Kidney (tissue), 14 donors: ENCODE data around the gene COL26A1. TPM values are rescaled to one million over a fixed set of nuclear protein-coding genes. Genes with fewer than 3 reads are reported as not detected.

Experiments used
- DNase-seq, 5 donors: peaks; one replicate each; pipeline ENCODE4 v3.0.0-alpha.2; 2013 to 2020
- FAIRE-seq: peaks from 2 replicates; lab custom pipeline; 2012; peaks lifted over from hg19 to GRCh38; lab: Jason Lieb, UNC
- H3K27ac ChIP-seq, 2 donors: one replicate each; pipeline ENCODE4 v1.7.0; 2013; ENCODE audit warnings: low read depth in 2 of 2, low read length in 2 of 2, inconsistent platforms in 1 of 2
- H3K27me3 ChIP-seq: one replicate; pipeline ENCODE4 v1.7.1; 2013; ENCODE audit warnings: low read length, inconsistent platforms; ENCODE audit not compliant: control insufficient read depth, insufficient read depth
- H3K36me3 ChIP-seq, 3 donors: one replicate each; pipeline versions ENCODE4 v1.7.0 to v1.7.1; 2013; ENCODE audit warnings: low read length in 3 of 3, control low read depth in 1 of 3, inconsistent platforms in 1 of 3; ENCODE audit not compliant: insufficient read depth in 3 of 3, control insufficient read depth in 2 of 3
- H3K4me1 ChIP-seq, 3 donors: one replicate each; pipeline versions ENCODE4 v1.7.0 to v1.7.1; 2013; ENCODE audit warnings: low read length in 3 of 3, inconsistent platforms in 1 of 3, low read depth in 1 of 3; ENCODE audit not compliant: control insufficient read depth in 2 of 3, insufficient read depth in 2 of 3
- H3K4me3 ChIP-seq, 3 donors: one replicate each; pipeline versions ENCODE4 v1.7.0 to v1.8.1; 2013; ENCODE audit warnings: low read length in 3 of 3, control low read depth in 1 of 3, inconsistent platforms in 1 of 3
- H3K9ac ChIP-seq, 3 donors: one replicate each; pipeline versions ENCODE4 v1.7.0 to v1.7.1; 2013; ENCODE audit warnings: low read length in 3 of 3, control low read depth in 1 of 3, inconsistent platforms in 1 of 3
- H3K9me3 ChIP-seq, 3 donors: one replicate each; pipeline versions ENCODE4 v1.7.0 to v1.7.1; 2013; ENCODE audit warnings: low read length in 3 of 3, control low read depth in 1 of 3, inconsistent platforms in 1 of 3; ENCODE audit not compliant: control insufficient read depth in 2 of 3, insufficient read depth in 1 of 3
- intact Hi-C: fragments of 100-400 bp; cut with DNase I; formaldehyde crosslinking; loops from one replicate; pipeline ENCODE4 v1.11.1; 2022
- polyA plus RNA-seq: library from polyadenylated mRNA; stranded (reverse); fragments of 350-450 nt; fragmentation: Illumina TruSeq; extraction: RNeasy Lipid Tissue Mini Kit (QIAGEN cat#74804); gene quantifications from one replicate; pipeline ENCODE4 v1.2.3, GENCODE V29; 2014; ENCODE audit warnings: low read depth, low replicate concordance; ENCODE audit not compliant: insufficient read depth
- total RNA-seq: library from RNA; stranded (reverse); fragmentation: NEBNext Ultra II Directional; extraction: Animal tissue kit (Norgen Biotek cat#: 25700); gene quantifications from one replicate; pipeline ENCODE4 v1.2.1, GENCODE V29; 2021
- TF ChIP-seq, protein P1 (sequence below): IDR thresholded peaks from 3 replicates; pipeline ENCODE4 v1.5.1; 2012; ENCODE audit warnings: mild to moderate bottlenecking, moderate library complexity, borderline replicate concordance; ENCODE audit not compliant: insufficient read depth; ENCODE audit errors: extremely low read depth
- donor health status: control.
- donor health status: control.
- donor health status: control.
- donor health status: control.
- donor health status: control.
- donor health status: DM: yes; HTN: yes; CAD: no.
- donor health status: Normal renal cell carcinoma (clear cell type).

Gene COL26A1
- total and polyA plus RNA-seq, 2 donors from 2014 or later: 1.2 to 3.5 TPM

DNA sequence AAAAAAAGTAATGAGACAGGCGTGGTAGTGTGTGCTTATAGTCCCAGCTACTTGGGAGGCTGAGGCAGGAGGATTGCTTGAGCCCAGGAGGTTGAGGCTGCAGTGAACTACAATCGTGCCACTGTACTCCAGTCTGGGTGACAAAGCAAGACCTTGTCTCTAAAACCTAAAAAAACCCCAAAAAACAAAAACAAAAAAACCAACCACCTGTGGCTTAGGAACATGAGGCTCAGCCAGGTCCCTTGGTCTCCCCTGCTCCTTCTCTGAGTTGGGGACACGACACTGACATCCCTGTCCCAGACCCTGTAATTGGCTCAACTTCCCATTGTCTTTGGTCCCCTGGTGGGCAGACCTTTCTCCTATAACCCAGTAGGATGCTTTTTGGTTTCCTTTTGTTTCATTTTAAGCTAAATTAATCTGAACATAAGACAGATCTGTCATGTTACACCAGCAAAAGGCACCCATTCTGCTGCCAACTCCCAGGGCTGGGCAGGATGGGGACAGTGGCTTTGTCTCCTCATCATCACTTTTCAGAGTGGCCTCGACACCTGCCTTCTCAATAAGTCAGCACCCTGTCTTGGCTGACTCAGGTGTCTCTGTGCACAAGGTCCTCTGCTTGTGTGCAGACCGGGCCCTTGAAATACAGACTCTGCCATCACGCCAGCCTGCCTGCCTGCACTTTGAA, 192.1 kb downstream of the COL26A1 start:
- TF ChIP-seq, protein P1, sequence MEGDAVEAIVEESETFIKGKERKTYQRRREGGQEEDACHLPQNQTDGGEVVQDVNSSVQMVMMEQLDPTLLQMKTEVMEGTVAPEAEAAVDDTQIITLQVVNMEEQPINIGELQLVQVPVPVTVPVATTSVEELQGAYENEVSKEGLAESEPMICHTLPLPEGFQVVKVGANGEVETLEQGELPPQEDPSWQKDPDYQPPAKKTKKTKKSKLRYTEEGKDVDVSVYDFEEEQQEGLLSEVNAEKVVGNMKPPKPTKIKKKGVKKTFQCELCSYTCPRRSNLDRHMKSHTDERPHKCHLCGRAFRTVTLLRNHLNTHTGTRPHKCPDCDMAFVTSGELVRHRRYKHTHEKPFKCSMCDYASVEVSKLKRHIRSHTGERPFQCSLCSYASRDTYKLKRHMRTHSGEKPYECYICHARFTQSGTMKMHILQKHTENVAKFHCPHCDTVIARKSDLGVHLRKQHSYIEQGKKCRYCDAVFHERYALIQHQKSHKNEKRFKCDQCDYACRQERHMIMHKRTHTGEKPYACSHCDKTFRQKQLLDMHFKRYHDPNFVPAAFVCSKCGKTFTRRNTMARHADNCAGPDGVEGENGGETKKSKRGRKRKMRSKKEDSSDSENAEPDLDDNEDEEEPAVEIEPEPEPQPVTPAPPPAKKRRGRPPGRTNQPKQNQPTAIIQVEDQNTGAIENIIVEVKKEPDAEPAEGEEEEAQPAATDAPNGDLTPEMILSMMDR: no peak
- intact Hi-C loops: no loop called here
- peak in 2 of 5 donors; percentile 8 to 11 for DNase-seq
- Histone ChIP-seq H3K27me3 (no peaks in the 10 kb centered on the region), H3K27ac (no peak overlapping the region), H3K9ac (no peak overlapping the region), H3K9me3 (no peaks in the 10 kb centered on the region), H3K36me3 (no peaks in the 10 kb centered on the region), H3K4me3 (no peak overlapping the region), H3K4me1 (no peaks in the 10 kb centered on the region)
- FAIRE-seq: no peak

DNA sequence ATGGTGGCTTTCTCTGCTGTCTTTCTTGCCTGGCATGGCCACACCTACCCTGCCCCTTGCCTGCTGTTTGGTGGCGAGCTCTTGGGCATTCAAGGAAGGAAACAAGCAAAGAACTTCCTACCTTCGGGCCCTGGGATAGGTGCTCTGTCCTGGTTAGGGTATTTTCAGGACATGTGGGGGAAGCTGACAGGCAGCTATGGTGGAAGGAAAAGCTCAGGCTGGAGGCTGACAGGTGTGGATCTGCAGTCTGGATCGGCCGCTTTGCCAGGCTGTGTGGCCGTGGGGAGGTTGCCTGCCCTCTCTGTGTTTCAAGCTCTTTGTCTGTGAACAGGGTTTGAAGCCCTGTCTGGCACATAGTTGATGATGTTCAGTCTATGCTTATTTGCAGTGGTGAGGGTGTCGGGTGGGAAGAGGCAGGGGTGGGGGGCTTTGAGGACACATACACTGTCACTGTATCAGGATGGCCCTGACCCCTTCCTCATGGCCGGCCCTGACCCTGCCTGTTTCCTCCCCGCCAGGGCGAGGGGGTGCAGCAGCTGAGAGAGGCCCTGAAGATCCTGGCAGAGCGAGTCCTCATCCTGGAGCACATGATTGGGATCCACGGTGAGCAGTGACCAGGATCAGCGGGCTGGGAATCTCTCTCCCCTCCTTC, 192.7 kb downstream of the COL26A1 start:
- FAIRE-seq (no peak), DNase-seq (peak in 1 of 5 donors; percentile 26)
- Histone ChIP-seq H3K27me3 (no peaks in the 10 kb centered on the region), H3K27ac (no peak overlapping the region), H3K4me3 (no peak overlapping the region), H3K36me3 (no peaks in the 10 kb centered on the region), H3K4me1 (no peaks in the 10 kb centered on the region), H3K9me3 (no peaks in the 10 kb centered on the region), H3K9ac (no peak overlapping the region)
- intact Hi-C loops: no loop called here
- TF ChIP-seq, protein P1: no peak

DNA sequence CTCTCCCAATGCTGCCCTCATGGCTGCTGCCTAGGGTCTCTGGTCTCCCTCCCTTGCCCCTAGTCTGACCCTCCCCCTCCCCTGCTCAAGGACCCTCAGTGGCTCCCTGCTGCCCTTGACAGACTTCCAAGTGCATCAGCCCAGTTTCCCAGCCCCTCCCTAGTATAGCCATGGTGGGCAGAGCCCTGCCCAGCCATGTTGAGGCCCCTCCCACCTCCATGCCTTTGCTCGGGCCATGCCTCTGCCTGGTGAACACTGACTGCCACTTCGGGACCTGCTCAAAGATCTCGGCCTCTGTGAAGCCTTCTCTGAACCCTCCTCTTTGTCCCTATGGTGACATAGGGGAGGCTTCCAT, 193.2 kb downstream of the COL26A1 start:
- DNase-seq (no peak), FAIRE-seq (no peak)
- H3K9me3 ChIP-seq: no peaks in the 10 kb centered on the region
- no peak overlapping the region for H3K4me3 ChIP-seq
- no peaks in the 10 kb centered on the region for H3K36me3 ChIP-seq
- TF ChIP-seq, protein P1: no peak
- no peaks in the 10 kb centered on the region for H3K27me3 ChIP-seq
- intact Hi-C loops: no loop called here
- H3K4me1 ChIP-seq: no peaks in the 10 kb centered on the region
- H3K27ac ChIP-seq: no peak overlapping the region
- no peak overlapping the region for H3K9ac ChIP-seq
